IMR-90 (cell line): ENCODE data around the gene RCN2. TPM values are rescaled to one million over a fixed set of nuclear protein-coding genes. Genes with fewer than 3 reads are reported as not detected.

ENCODE experiments used
- ATAC-seq: fragments of 200-7000 bp; cut with Tn5 transposase; 2 replicates; pipeline ENCODE4 v1.9.1; 2020; ENCODE audit warnings: low read depth, mild to moderate bottlenecking, moderate library complexity
- BruUV-seq: library from RNA; stranded (reverse); fragments of 400-500 nt; replicated peaks from 2 replicates; lab custom pipeline; 2021; lab: Mats Ljungman, UMichigan
- CTCF ChIA-PET: fragments of 300-600 bp; formaldehyde crosslinking; extraction: SDS; loops from one replicate; lab custom pipeline; 2021; ENCODE audit warnings: antibody characterized with exemption; lab: Yijun Ruan, JAX
- POLR2A ChIA-PET: fragments of 300-600 bp; sonication (Branson Sonifier 250); formaldehyde crosslinking; loops from one replicate; lab custom pipeline; 2022; ENCODE audit warnings: antibody characterized with exemption; ENCODE audit not compliant: unreplicated experiment; lab: Charles Lee
- DNase-seq: peaks from one replicate; pipeline ENCODE4 v3.0.0; 2013
- H2AFZ ChIP-seq: replicated peaks from 2 replicates; pipeline ENCODE3; 2013; ENCODE audit warnings: low read length, mild to moderate bottlenecking; ENCODE audit not compliant: poor library complexity
- H2AK5ac ChIP-seq: 2 replicates; pipeline ENCODE4 v1.6.1; 2013; ENCODE audit warnings: low read depth, low read length, inconsistent platforms
- H2AK9ac ChIP-seq: replicated peaks from 2 replicates; pipeline ENCODE3; 2013; ENCODE audit warnings: mild to moderate bottlenecking, low read depth, low read length, moderate library complexity; ENCODE audit not compliant: poor library complexity
- H2BK120ac ChIP-seq: 2 replicates; pipeline ENCODE4 v1.6.1; 2013; ENCODE audit warnings: low read depth, low read length, inconsistent platforms
- H2BK15ac ChIP-seq: 3 replicates; pipeline ENCODE4 v1.6.1; 2013; ENCODE audit warnings: low read depth, low read length, inconsistent platforms
- H2BK20ac ChIP-seq: 2 replicates; pipeline ENCODE4 v1.6.1; 2013; ENCODE audit warnings: low read depth, mild to moderate bottlenecking, inconsistent platforms, low read length, moderate library complexity
- H2BK5ac ChIP-seq: 2 replicates; pipeline ENCODE4 v1.6.1; 2013; ENCODE audit warnings: mild to moderate bottlenecking, low read depth, low read length, inconsistent platforms; ENCODE audit not compliant: poor library complexity, severe bottlenecking
- H3K14ac ChIP-seq: replicated peaks from 2 replicates; pipeline ENCODE4 v1.6.1; 2013; ENCODE audit warnings: low read depth, low read length, inconsistent platforms
- H3K18ac ChIP-seq: 2 replicates; pipeline ENCODE4 v1.6.1; 2013; ENCODE audit warnings: low read depth, low read length, control low read depth
- H3K23ac ChIP-seq: 2 replicates; pipeline ENCODE4 v1.6.1; 2013; ENCODE audit warnings: low read depth, low read length, inconsistent platforms
- H3K27ac ChIP-seq: 2 replicates; pipeline ENCODE4 v1.5.1; 2013; ENCODE audit warnings: mild to moderate bottlenecking, control low read depth, low read length; ENCODE audit not compliant: insufficient read depth
- H3K27me3 ChIP-seq: 2 replicates; pipeline ENCODE4 v1.6.1; 2013; ENCODE audit warnings: low read length; ENCODE audit not compliant: control insufficient read depth, insufficient read depth
- H3K36me3 ChIP-seq: 2 replicates; pipeline ENCODE4 v1.6.1; 2013; ENCODE audit warnings: low read length, mixed read lengths; ENCODE audit not compliant: control insufficient read depth, insufficient read depth
- H3K4ac ChIP-seq: 2 replicates; pipeline ENCODE4 v1.6.1; 2013; ENCODE audit warnings: low read depth, low read length, inconsistent platforms
- H3K4me1 ChIP-seq: 2 replicates; pipeline ENCODE4 v1.6.1; 2013; ENCODE audit warnings: low read length, mixed read lengths; ENCODE audit not compliant: control insufficient read depth, insufficient read depth
- H3K4me2 ChIP-seq: 2 replicates; pipeline ENCODE4 v1.6.1; 2013; ENCODE audit warnings: low read depth, mild to moderate bottlenecking, control low read depth, low read length, moderate library complexity
- H3K4me3 ChIP-seq: 2 replicates; pipeline ENCODE4 v1.5.1; 2013; ENCODE audit warnings: low read depth, mild to moderate bottlenecking, control low read depth, low read length, moderate library complexity; ENCODE audit not compliant: insufficient read depth
- H3K56ac ChIP-seq: 2 replicates; pipeline ENCODE4 v1.6.1; 2013; ENCODE audit warnings: low read length, inconsistent platforms; ENCODE audit not compliant: insufficient read depth; ENCODE audit errors: extremely low read depth
- H3K79me1 ChIP-seq, 2 experiments: 2 replicates each; pipeline ENCODE4 v1.6.1; 2013; ENCODE audit warnings: low read length in 2 of 2, inconsistent platforms in 1 of 2, low read depth in 1 of 2
- H3K9ac ChIP-seq: 2 replicates; pipeline ENCODE4 v1.6.1; 2013; ENCODE audit warnings: low read depth, low read length, control low read depth
- H3K9me1 ChIP-seq: 2 replicates; pipeline ENCODE4 v1.6.1; 2013; ENCODE audit warnings: low read length, inconsistent platforms; ENCODE audit not compliant: insufficient read depth
- H3K9me3 ChIP-seq: 2 replicates; pipeline ENCODE4 v1.6.1; 2013; ENCODE audit warnings: low read length; ENCODE audit not compliant: control insufficient read depth, insufficient read depth
- H4K20me1 ChIP-seq: 2 replicates; pipeline ENCODE4 v1.6.1; 2013; ENCODE audit warnings: low read length, inconsistent platforms; ENCODE audit not compliant: insufficient read depth
- H4K5ac ChIP-seq: 2 replicates; pipeline ENCODE4 v1.6.1; 2013; ENCODE audit warnings: mild to moderate bottlenecking, low read depth, low read length, control low read depth
- H4K8ac ChIP-seq, 2 experiments: 2 replicates each; pipeline ENCODE4 v1.6.1; 2013; ENCODE audit warnings: low read depth in 2 of 2, low read length in 2 of 2, control low read depth in 1 of 2, inconsistent platforms in 1 of 2
- H4K91ac ChIP-seq: 2 replicates; pipeline ENCODE4 v1.6.1; 2013; ENCODE audit warnings: low read depth, low read length, inconsistent platforms; ENCODE audit not compliant: insufficient read depth
- BHLHE40 ChIP-seq: fragments of 150-350 bp; IDR thresholded peaks from 2 replicates; pipeline ENCODE4 v1.6.1; 2016; ENCODE audit warnings: mild to moderate bottlenecking, low read depth, low read length
- CEBPB ChIP-seq: IDR thresholded peaks from 2 replicates; pipeline ENCODE4 v1.6.1; 2012; ENCODE audit warnings: low read depth, low read length, improper control_type of control experiment
- CHD1 ChIP-seq: IDR thresholded peaks from 2 replicates; pipeline ENCODE4 v1.6.1; 2012; ENCODE audit warnings: low read depth, low read length, improper control_type of control experiment
- FOS ChIP-seq: fragments of 150-350 bp; IDR thresholded peaks from 2 replicates; pipeline ENCODE4 v1.6.1; 2016; ENCODE audit warnings: low read depth, low read length
- MAZ ChIP-seq: IDR thresholded peaks from 2 replicates; pipeline ENCODE4 v1.6.1; 2012; ENCODE audit warnings: low read depth, mild to moderate bottlenecking, low read length, improper control_type of control experiment, moderate library complexity, borderline replicate concordance
- MXI1 ChIP-seq: IDR thresholded peaks from 2 replicates; pipeline ENCODE4 v1.6.1; 2012; ENCODE audit warnings: low read depth, mild to moderate bottlenecking, low read length, moderate library complexity, borderline replicate concordance
- POLR2A ChIP-seq: IDR thresholded peaks from 2 replicates; pipeline ENCODE4 v1.6.1; 2012; ENCODE audit warnings: mild to moderate bottlenecking, low read depth, low read length
- RAD21 ChIP-seq: IDR thresholded peaks from 2 replicates; pipeline ENCODE4 v1.6.1; 2012; ENCODE audit warnings: low read length, improper control_type of control experiment
- RCOR1 ChIP-seq: IDR thresholded peaks from 2 replicates; pipeline ENCODE4 v1.6.1; 2012; ENCODE audit warnings: mild to moderate bottlenecking, low read length, improper control_type of control experiment; ENCODE audit not compliant: insufficient replicate concordance
- RFX5 ChIP-seq: IDR thresholded peaks from 2 replicates; pipeline ENCODE4 v1.8.0; 2012; ENCODE audit warnings: low read depth, mild to moderate bottlenecking, low read length, moderate library complexity
- SMC3 ChIP-seq: fragments of 150-350 bp; IDR thresholded peaks from 2 replicates; pipeline ENCODE4 v1.6.1; 2016; ENCODE audit warnings: low read depth, mild to moderate bottlenecking, antibody characterized with exemption, low read length, moderate library complexity
- WGBS, 2 experiments: methylation state at CpG; one replicate each; pipeline versions ENCODE4 v1.1.5 to v1.1.7; 2013; ENCODE audit warnings: missing lambda C conversion rate in 2 of 2; ENCODE audit not compliant: insufficient read length in 1 of 2; ENCODE audit errors: extremely low coverage in 2 of 2; 5-methylcytosine and 5-hydroxymethylcytosine counted together
- dilution Hi-C: fragments of 300-500 bp; cut with HindIII; formaldehyde crosslinking; loops from one replicate; pipeline ENCODE4 v1.14.3; 2018; ENCODE audit warnings: low sequenced_read_pairs; ENCODE audit not compliant: unreplicated experiment
- in situ Hi-C: fragments of 300-500 bp; cut with MboI; formaldehyde crosslinking; loops from 3 replicates; pipeline ENCODE4 v1.14.3; 2019; ENCODE audit warnings: low sequenced_read_pairs, inconsistent platforms, mixed read lengths
- intact Hi-C: fragments of 100-400 bp; cut with micrococcal nuclease; formaldehyde crosslinking; loops from 2 replicates; pipeline ENCODE4 v1.10.0; 2022
- polyA plus RNA-seq, 3 experiments: library from polyadenylated mRNA; depleted of rRNA; stranded (reverse); fragments of >200 nt; gene quantifications; 2 replicates each; pipeline ENCODE4 v1.2.3, GENCODE V29; 2012; ENCODE audit warnings: low replicate concordance in 1 of 3
- total RNA-seq: library from RNA; depleted of rRNA; stranded (reverse); fragments of >200 nt; gene quantifications from 2 replicates; pipeline ENCODE4 v1.2.3, GENCODE V29; 2012
- TF ChIP-seq, protein P1 (sequence below): fragments of 150-350 bp; IDR thresholded peaks from 2 replicates; pipeline ENCODE4 v1.6.1; 2016; ENCODE audit warnings: low read depth, mild to moderate bottlenecking, low read length, moderate library complexity, borderline replicate concordance
- TF ChIP-seq, protein P2 (sequence below): fragments of 150-350 bp; IDR thresholded peaks from 2 replicates; pipeline ENCODE4 v1.6.1; 2017; ENCODE audit warnings: mild to moderate bottlenecking, antibody characterized with exemption, low read length, low read depth
- TF ChIP-seq, protein P3 (sequence below): conservative IDR thresholded peaks from 2 replicates; pipeline ENCODE4 v1.5.1; 2012; ENCODE audit warnings: mild to moderate bottlenecking, low read depth, low read length, improper control_type of control experiment

The RCN2 gene
- total and polyA plus RNA-seq, 2 of the 4 experiments (the other 2 are of a cell fraction): 12.0 to 56.5 TPM

DNA sequence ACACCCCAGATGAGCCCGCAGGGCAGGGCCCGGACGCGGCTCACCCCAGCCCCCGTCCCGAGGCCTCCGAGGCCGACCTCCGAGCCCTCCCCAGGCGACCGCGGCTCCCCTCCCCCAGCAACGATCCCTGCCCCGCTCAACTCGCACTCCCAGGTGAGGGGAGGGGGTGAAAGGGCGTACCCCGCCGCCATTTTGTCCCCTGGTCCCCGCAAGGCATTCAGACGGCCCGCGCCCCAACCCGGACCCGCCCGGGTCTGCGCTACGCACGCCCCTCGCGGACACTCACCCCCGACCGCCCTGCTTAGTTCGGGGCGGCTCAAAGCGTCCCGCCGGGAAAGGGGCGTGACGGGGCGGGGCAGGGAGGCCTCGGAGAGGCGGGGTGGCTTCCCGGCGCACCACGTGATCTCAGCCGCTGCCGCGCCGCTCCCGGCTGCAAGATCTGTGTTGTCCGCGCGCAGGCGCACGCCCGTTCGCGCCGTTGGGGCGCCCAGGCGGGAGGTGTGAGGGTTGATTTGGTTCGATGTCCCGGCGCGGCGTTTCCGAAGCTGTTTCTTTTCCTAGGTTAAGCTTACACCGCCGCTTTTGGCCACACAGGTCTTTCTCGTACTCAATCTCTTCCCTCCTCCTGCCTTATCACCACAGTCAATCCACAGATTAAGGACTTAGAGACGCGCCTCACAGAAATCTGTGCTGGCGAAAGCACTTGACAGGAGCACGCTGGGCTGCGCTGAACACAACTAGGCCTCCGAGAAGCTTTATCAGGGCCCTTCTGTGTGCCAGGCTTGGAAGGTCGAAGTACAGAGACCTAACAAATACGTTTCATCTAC, 26.3 kb upstream of the RCN2 start, which contains the start of gene SCAPER:
Gene SCAPER (minus strand): TSS at position 328 of the 827 bp plus-strand sequence. CDS start 21,523 bp downstream, outside the sequence.
- H3K23ac ChIP-seq: peak within 1 kb of the TSS; percentile 96
- CTCF ChIA-PET: no interaction called here
- intact Hi-C loops: no loop called here
- peak within 1 kb of the TSS; percentile 60 for H4K5ac ChIP-seq
- peak within 1 kb of the TSS; percentile 95 to 96 for H4K8ac ChIP-seq
- H3K4me2 ChIP-seq: peak within 1 kb of the TSS; percentile 98
- in situ Hi-C loops: no loop called here
- peak within 1 kb of the TSS; percentile 55 for H3K27ac ChIP-seq
- peaks cover 6% of the 10 kb centered on the region; the same call in 1 of the 2 replicates for H4K20me1 ChIP-seq
- peak within 1 kb of the TSS; percentile 79 for H2BK5ac ChIP-seq
- peak within 1 kb of the TSS; percentile 98 for H3K14ac ChIP-seq
- peak; percentile 91 for ATAC-seq
- H3K4me3 ChIP-seq: peak within 1 kb of the TSS; percentile 81
- H3K79me1 ChIP-seq: peaks cover 12 to 32% of the 10 kb centered on the region in 2 experiments
- H3K56ac ChIP-seq: peak within 1 kb of the TSS; percentile 89
- H3K9me3 ChIP-seq: no peaks in the 10 kb centered on the region
- H3K4ac ChIP-seq: peak within 1 kb of the TSS; percentile 90
- POLR2A ChIA-PET: no interaction called here
- peak within 1 kb of the TSS; percentile 25 for H3K18ac ChIP-seq
- H2BK15ac ChIP-seq: peak within 1 kb of the TSS; percentile 63; the same call in 1 of the 3 replicates
- H2BK20ac ChIP-seq: peak within 1 kb of the TSS; percentile 61
- peak within 1 kb of the TSS; percentile 88 for H4K91ac ChIP-seq
- H3K36me3 ChIP-seq: no peaks in the 10 kb centered on the region
- H2AK5ac ChIP-seq: peak within 1 kb of the TSS; percentile 82
- dilution Hi-C loops: no loop called here
- no TSS peak for BruUV-seq
- H3K4me1 ChIP-seq: peaks cover 10% of the 10 kb centered on the region
- peaks cover 4% of the 10 kb centered on the region; the same call in 1 of the 2 replicates for H3K9me1 ChIP-seq
- no peaks in the 10 kb centered on the region for H3K27me3 ChIP-seq
- peak within 1 kb of the TSS; percentile 87 for H3K9ac ChIP-seq
- WGBS, 2 experiments: no CpG with 5 or more reads among the region's 78 CpGs
- peak within 1 kb of the TSS; percentile 91 for H2AK9ac ChIP-seq
- peak; percentile 82 for DNase-seq
- peak within 1 kb of the TSS; percentile 96 for H2AFZ ChIP-seq
- H2BK120ac ChIP-seq: peak within 1 kb of the TSS; percentile 84
- peak; percentile 44; the same call in 1 of the 2 replicates for TF ChIP-seq POLR2A
- TF ChIP-seq MXI1: peak; percentile 80; the same call in 1 of the 2 replicates
- TF ChIP-seq FOS: no peak
- no peak for TF ChIP-seq CEBPB
- TF ChIP-seq, protein P1, sequence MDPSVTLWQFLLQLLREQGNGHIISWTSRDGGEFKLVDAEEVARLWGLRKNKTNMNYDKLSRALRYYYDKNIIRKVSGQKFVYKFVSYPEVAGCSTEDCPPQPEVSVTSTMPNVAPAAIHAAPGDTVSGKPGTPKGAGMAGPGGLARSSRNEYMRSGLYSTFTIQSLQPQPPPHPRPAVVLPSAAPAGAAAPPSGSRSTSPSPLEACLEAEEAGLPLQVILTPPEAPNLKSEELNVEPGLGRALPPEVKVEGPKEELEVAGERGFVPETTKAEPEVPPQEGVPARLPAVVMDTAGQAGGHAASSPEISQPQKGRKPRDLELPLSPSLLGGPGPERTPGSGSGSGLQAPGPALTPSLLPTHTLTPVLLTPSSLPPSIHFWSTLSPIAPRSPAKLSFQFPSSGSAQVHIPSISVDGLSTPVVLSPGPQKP: no peak
- TF ChIP-seq, protein P2, sequence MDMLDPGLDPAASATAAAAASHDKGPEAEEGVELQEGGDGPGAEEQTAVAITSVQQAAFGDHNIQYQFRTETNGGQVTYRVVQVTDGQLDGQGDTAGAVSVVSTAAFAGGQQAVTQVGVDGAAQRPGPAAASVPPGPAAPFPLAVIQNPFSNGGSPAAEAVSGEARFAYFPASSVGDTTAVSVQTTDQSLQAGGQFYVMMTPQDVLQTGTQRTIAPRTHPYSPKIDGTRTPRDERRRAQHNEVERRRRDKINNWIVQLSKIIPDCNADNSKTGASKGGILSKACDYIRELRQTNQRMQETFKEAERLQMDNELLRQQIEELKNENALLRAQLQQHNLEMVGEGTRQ: peak; percentile 96
- TF ChIP-seq, protein P3, sequence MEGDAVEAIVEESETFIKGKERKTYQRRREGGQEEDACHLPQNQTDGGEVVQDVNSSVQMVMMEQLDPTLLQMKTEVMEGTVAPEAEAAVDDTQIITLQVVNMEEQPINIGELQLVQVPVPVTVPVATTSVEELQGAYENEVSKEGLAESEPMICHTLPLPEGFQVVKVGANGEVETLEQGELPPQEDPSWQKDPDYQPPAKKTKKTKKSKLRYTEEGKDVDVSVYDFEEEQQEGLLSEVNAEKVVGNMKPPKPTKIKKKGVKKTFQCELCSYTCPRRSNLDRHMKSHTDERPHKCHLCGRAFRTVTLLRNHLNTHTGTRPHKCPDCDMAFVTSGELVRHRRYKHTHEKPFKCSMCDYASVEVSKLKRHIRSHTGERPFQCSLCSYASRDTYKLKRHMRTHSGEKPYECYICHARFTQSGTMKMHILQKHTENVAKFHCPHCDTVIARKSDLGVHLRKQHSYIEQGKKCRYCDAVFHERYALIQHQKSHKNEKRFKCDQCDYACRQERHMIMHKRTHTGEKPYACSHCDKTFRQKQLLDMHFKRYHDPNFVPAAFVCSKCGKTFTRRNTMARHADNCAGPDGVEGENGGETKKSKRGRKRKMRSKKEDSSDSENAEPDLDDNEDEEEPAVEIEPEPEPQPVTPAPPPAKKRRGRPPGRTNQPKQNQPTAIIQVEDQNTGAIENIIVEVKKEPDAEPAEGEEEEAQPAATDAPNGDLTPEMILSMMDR: no peak
- no peak for TF ChIP-seq SMC3
- TF ChIP-seq RAD21: no peak
- TF ChIP-seq MAZ: peak; percentile 66; the same call in 1 of the 2 replicates
- TF ChIP-seq BHLHE40: no peak; the same call in 1 of the 2 replicates
- TF ChIP-seq RFX5: no peak
- no peak for TF ChIP-seq RCOR1
- no peak for TF ChIP-seq CHD1
